Activated naive CD8-positive, alpha-beta T cell treated with anti-CD3 and anti-CD28 coated beads for 36 hours (primary cell): ENCODE data around the gene FMN2. TPM values are rescaled to one million over a fixed set of nuclear protein-coding genes. Genes with fewer than 3 reads are reported as not detected.

Source experiments
- DNase-seq: peaks from one replicate; pipeline ENCODE4 v3.0.0; 2021
- H3K27ac Mint-ChIP-seq: one replicate; pipeline ENCODE4 v1.8.0; 2022; ENCODE audit warnings: mild to moderate bottlenecking, moderate library complexity, mixed read lengths
- H3K27me3 Mint-ChIP-seq: one replicate; pipeline ENCODE4 v1.8.0; 2022; ENCODE audit warnings: mild to moderate bottlenecking, mixed read lengths
- H3K36me3 Mint-ChIP-seq: one replicate; pipeline ENCODE4 v1.8.0; 2021; ENCODE audit warnings: mild to moderate bottlenecking, mixed read lengths
- H3K4me1 Mint-ChIP-seq: one replicate; pipeline ENCODE4 v1.8.0; 2021; ENCODE audit warnings: mixed read lengths
- H3K4me3 Mint-ChIP-seq: one replicate; pipeline ENCODE4 v1.8.0; 2022; ENCODE audit warnings: mild to moderate bottlenecking, moderate library complexity, mixed read lengths
- H3K9me3 Mint-ChIP-seq: one replicate; pipeline ENCODE4 v1.8.0; 2022; ENCODE audit warnings: mixed read lengths
- total RNA-seq, 2 experiments: library from RNA; stranded (reverse); gene quantifications; one replicate each; pipeline ENCODE4 v1.2.3, GENCODE V29; 2021

FMN2 gene
- total RNA-seq, 2 experiments from 2014 or later, result not detected

GRCh38 chr1:240090957-240091600 is 604 bp upstream of the FMN2 start:
- no peak overlapping the region for H3K27ac Mint-ChIP-seq
- H3K9me3 Mint-ChIP-seq, result no peaks in the 10 kb centered on the region
- H3K27me3 Mint-ChIP-seq, result peaks cover 56% of the 10 kb centered on the region
- H3K4me1 Mint-ChIP-seq, result peaks cover 3% of the 10 kb centered on the region
- H3K36me3 Mint-ChIP-seq, result no peaks in the 10 kb centered on the region
- peak overlapping the region; percentile 43 for H3K4me3 Mint-ChIP-seq
- DNase-seq, result no peak

- Mint-ChIP-seq H3K36me3 (no peaks in the 10 kb centered on the region), H3K9me3 (no peaks in the 10 kb centered on the region), H3K27ac (no peak overlapping the region), H3K4me3 (no peak overlapping the region), H3K4me1 (peaks cover 3% of the 10 kb centered on the region), H3K27me3 (peaks cover 57% of the 10 kb centered on the region)
- DNase-seq, result no peak
Measured at GRCh38 chr1:240092301-240093119, 827 bp downstream of the FMN2 start.

- H3K27ac Mint-ChIP-seq, result no peak overlapping the region
- H3K4me3 Mint-ChIP-seq, result no peak overlapping the region
Measured at GRCh38 chr1:240093120-240093961, 1.7 kb downstream of the FMN2 start.

GRCh38 chr1:240094041-240094722 is 2.5 kb downstream of the FMN2 start:
- H3K9me3 Mint-ChIP-seq, result no peaks in the 10 kb centered on the region

More at GRCh38 chr1:240093120-240093961, 1.7 kb downstream of the FMN2 start:
- H3K36me3 Mint-ChIP-seq, result no peaks in the 10 kb centered on the region
- peaks cover 56% of the 10 kb centered on the region for H3K27me3 Mint-ChIP-seq
- DNase-seq, result no peak
- H3K4me1 Mint-ChIP-seq, result peaks cover 3% of the 10 kb centered on the region
- no peaks in the 10 kb centered on the region for H3K9me3 Mint-ChIP-seq

GRCh38 chr1:240096974-240097373 is 5.3 kb downstream of the FMN2 start:
- Mint-ChIP-seq H3K4me3 (no peak overlapping the region), H3K36me3 (no peaks in the 10 kb centered on the region), H3K9me3 (no peaks in the 10 kb centered on the region), H3K27me3 (peaks cover 50% of the 10 kb centered on the region), H3K27ac (no peak overlapping the region), H3K4me1 (no peaks in the 10 kb centered on the region)
- no peak for DNase-seq

More at GRCh38 chr1:240094041-240094722, 2.5 kb downstream of the FMN2 start:
- Mint-ChIP-seq H3K4me1 (peaks cover 3% of the 10 kb centered on the region), H3K27ac (no peak overlapping the region), H3K4me3 (no peak overlapping the region), H3K27me3 (peaks cover 60% of the 10 kb centered on the region), H3K36me3 (no peaks in the 10 kb centered on the region)
- no peak for DNase-seq

- Mint-ChIP-seq H3K36me3 (no peaks in the 10 kb centered on the region), H3K27ac (no peak overlapping the region), H3K4me3 (no peak overlapping the region), H3K9me3 (no peaks in the 10 kb centered on the region), H3K4me1 (no peaks in the 10 kb centered on the region), H3K27me3 (peaks cover 38% of the 10 kb centered on the region)
- DNase-seq, result no peak
Measured at GRCh38 chr1:240098534-240098933, 6.9 kb downstream of the FMN2 start.

- DNase-seq, result no peak
- H3K4me1 Mint-ChIP-seq, result no peaks in the 10 kb centered on the region
- no peaks in the 10 kb centered on the region for H3K36me3 Mint-ChIP-seq
- H3K4me3 Mint-ChIP-seq, result no peak overlapping the region
- no peaks in the 10 kb centered on the region for H3K9me3 Mint-ChIP-seq
- H3K27ac Mint-ChIP-seq, result no peak overlapping the region
- peaks cover 33% of the 10 kb centered on the region for H3K27me3 Mint-ChIP-seq
Measured at GRCh38 chr1:240099329-240099728, 7.6 kb downstream of the FMN2 start.

- H3K4me1 Mint-ChIP-seq, result no peaks in the 10 kb centered on the region
- no peak for DNase-seq
- no peak overlapping the region for H3K27ac Mint-ChIP-seq
- no peaks in the 10 kb centered on the region for H3K36me3 Mint-ChIP-seq
- H3K4me3 Mint-ChIP-seq, result no peak overlapping the region
- H3K27me3 Mint-ChIP-seq, result peaks cover 32% of the 10 kb centered on the region
- no peaks in the 10 kb centered on the region for H3K9me3 Mint-ChIP-seq
Measured at GRCh38 chr1:240099748-240100147, 8.1 kb downstream of the FMN2 start.

GRCh38 chr1:240100371-240100934 is 8.8 kb downstream of the FMN2 start:
- peaks cover 28% of the 10 kb centered on the region for H3K27me3 Mint-ChIP-seq
- no peak overlapping the region for H3K27ac Mint-ChIP-seq
- no peak for DNase-seq
- no peaks in the 10 kb centered on the region for H3K36me3 Mint-ChIP-seq
- H3K4me1 Mint-ChIP-seq, result no peaks in the 10 kb centered on the region
- H3K9me3 Mint-ChIP-seq, result no peaks in the 10 kb centered on the region
- H3K4me3 Mint-ChIP-seq, result no peak overlapping the region

GRCh38 chr1:240101306-240101705 is 9.6 kb downstream of the FMN2 start:
- no peaks in the 10 kb centered on the region for H3K9me3 Mint-ChIP-seq
- no peaks in the 10 kb centered on the region for H3K36me3 Mint-ChIP-seq
- no peak overlapping the region for H3K4me3 Mint-ChIP-seq
- no peaks in the 10 kb centered on the region for H3K4me1 Mint-ChIP-seq
- H3K27me3 Mint-ChIP-seq, result peaks cover 21% of the 10 kb centered on the region
- no peak overlapping the region for H3K27ac Mint-ChIP-seq
- DNase-seq, result no peak

- DNase-seq, result no peak
- H3K9me3 Mint-ChIP-seq, result no peaks in the 10 kb centered on the region
- H3K27ac Mint-ChIP-seq, result no peak overlapping the region
- no peak overlapping the region for H3K4me3 Mint-ChIP-seq
- H3K36me3 Mint-ChIP-seq, result no peaks in the 10 kb centered on the region
- no peaks in the 10 kb centered on the region for H3K4me1 Mint-ChIP-seq
- peaks cover 17% of the 10 kb centered on the region for H3K27me3 Mint-ChIP-seq
Measured at GRCh38 chr1:240101737-240102136, 10.1 kb downstream of the FMN2 start.

- Mint-ChIP-seq H3K27ac (no peak overlapping the region), H3K36me3 (no peaks in the 10 kb centered on the region), H3K9me3 (no peaks in the 10 kb centered on the region), H3K4me3 (no peak overlapping the region), H3K4me1 (no peaks in the 10 kb centered on the region), H3K27me3 (peaks cover 6% of the 10 kb centered on the region)
- DNase-seq, result no peak
Measured at GRCh38 chr1:240104672-240105071, 13.0 kb downstream of the FMN2 start.

- Mint-ChIP-seq H3K4me3 (no peak overlapping the region), H3K36me3 (no peaks in the 10 kb centered on the region), H3K9me3 (no peaks in the 10 kb centered on the region), H3K27me3 (peaks cover 3% of the 10 kb centered on the region), H3K27ac (no peak overlapping the region), H3K4me1 (no peaks in the 10 kb centered on the region)
- DNase-seq, result no peak
Measured at GRCh38 chr1:240107058-240107684, 15.5 kb downstream of the FMN2 start.

GRCh38 chr1:240109130-240109529 is 17.4 kb downstream of the FMN2 start:
- Mint-ChIP-seq H3K27ac (no peak overlapping the region), H3K4me3 (no peak overlapping the region), H3K36me3 (no peaks in the 10 kb centered on the region), H3K9me3 (no peaks in the 10 kb centered on the region), H3K27me3 (peaks cover 3% of the 10 kb centered on the region), H3K4me1 (no peaks in the 10 kb centered on the region)
- no peak for DNase-seq
